H9 (cell line): ENCODE results near the gene FRK. TPM values are rescaled to one million over a fixed set of nuclear protein-coding genes. Genes with fewer than 3 reads are reported as not detected.

Source experiments
- DNase-seq: peaks from one replicate; pipeline ENCODE4 v3.0.0-alpha.2; 2017
- H2AFZ ChIP-seq: one replicate; pipeline ENCODE4 v1.6.1; 2013; ENCODE audit warnings: mild to moderate bottlenecking, low read length, control low read depth, moderate library complexity
- H2AK5ac ChIP-seq: 2 replicates; pipeline ENCODE4 v1.6.1; 2013; ENCODE audit warnings: low read length, control low read depth, mixed read lengths; ENCODE audit not compliant: insufficient read length
- H2BK120ac ChIP-seq: one replicate; pipeline ENCODE4 v1.6.1; 2013; ENCODE audit warnings: low read depth, mild to moderate bottlenecking, low read length, control low read depth, inconsistent platforms; ENCODE audit not compliant: poor library complexity, severe bottlenecking
- H2BK12ac ChIP-seq: 2 replicates; pipeline ENCODE4 v1.6.1; 2013; ENCODE audit warnings: low read length, control low read depth, mixed read lengths, low read depth; ENCODE audit not compliant: insufficient read length
- H2BK15ac ChIP-seq: 2 replicates; pipeline ENCODE4 v1.6.1; 2013; ENCODE audit warnings: low read depth, low read length, control low read depth
- H2BK20ac ChIP-seq: one replicate; pipeline ENCODE4 v1.6.1; 2013; ENCODE audit warnings: low read depth, mild to moderate bottlenecking, low read length, control low read depth, inconsistent platforms; ENCODE audit not compliant: poor library complexity, severe bottlenecking
- H2BK5ac ChIP-seq: 2 replicates; pipeline ENCODE4 v1.6.1; 2013; ENCODE audit warnings: low read length, control low read depth, mixed read lengths; ENCODE audit not compliant: insufficient read length
- H3K14ac ChIP-seq: 2 replicates; pipeline ENCODE4 v1.6.1; 2013; ENCODE audit warnings: low read length, control low read depth; ENCODE audit not compliant: insufficient read depth
- H3K18ac ChIP-seq: 2 replicates; pipeline ENCODE4 v1.6.1; 2013; ENCODE audit warnings: low read depth, mild to moderate bottlenecking, mixed read lengths, low read length, control low read depth; ENCODE audit not compliant: insufficient read length
- H3K23ac ChIP-seq: 2 replicates; pipeline ENCODE4 v1.6.1; 2013; ENCODE audit warnings: low read length, control low read depth, mixed read lengths, low read depth; ENCODE audit not compliant: insufficient read length
- H3K23me2 ChIP-seq: 2 replicates; pipeline ENCODE4 v1.6.1; 2013; ENCODE audit warnings: low read depth, mild to moderate bottlenecking, mixed read lengths, low read length, control low read depth; ENCODE audit not compliant: insufficient read length, poor library complexity, severe bottlenecking
- H3K27ac ChIP-seq: 2 replicates; pipeline ENCODE4 v1.5.1; 2013; ENCODE audit warnings: low read length, control low read depth, mixed read lengths, low read depth; ENCODE audit not compliant: insufficient read length
- H3K27me3 ChIP-seq: 2 replicates; pipeline ENCODE4 v1.6.1; 2013; ENCODE audit warnings: low read length, control low read depth, inconsistent platforms; ENCODE audit not compliant: insufficient read depth
- H3K4ac ChIP-seq: 2 replicates; pipeline ENCODE4 v1.6.1; 2013; ENCODE audit warnings: low read depth, mild to moderate bottlenecking, control low read depth, inconsistent platforms, low read length, moderate library complexity
- H3K4me1 ChIP-seq: 2 replicates; pipeline ENCODE4 v1.6.1; 2013; ENCODE audit warnings: low read length, control low read depth, inconsistent platforms; ENCODE audit not compliant: insufficient read depth
- H3K4me2 ChIP-seq: 2 replicates; pipeline ENCODE4 v1.6.1; 2013; ENCODE audit warnings: low read length, control low read depth, mixed read lengths; ENCODE audit not compliant: insufficient read length, insufficient read depth
- H3K56ac ChIP-seq: 2 replicates; pipeline ENCODE4 v1.6.1; 2013; ENCODE audit warnings: low read depth, mild to moderate bottlenecking, mixed read lengths, low read length, control low read depth; ENCODE audit not compliant: insufficient read length
- H3K79me1 ChIP-seq: 2 replicates; pipeline ENCODE4 v1.6.1; 2013; ENCODE audit warnings: low read depth, mild to moderate bottlenecking, moderate library complexity, low read length, control low read depth, inconsistent platforms; ENCODE audit not compliant: insufficient read depth, poor library complexity, severe bottlenecking
- H3K79me2 ChIP-seq: 2 replicates; pipeline ENCODE4 v1.6.1; 2013; ENCODE audit warnings: low read length, control low read depth, inconsistent platforms; ENCODE audit not compliant: insufficient read depth
- H3K9ac ChIP-seq: 2 replicates; pipeline ENCODE4 v1.6.1; 2013; ENCODE audit warnings: low read length, control low read depth, mixed read lengths; ENCODE audit not compliant: insufficient read length; ENCODE audit errors: extremely low read depth
- H3K9me3 ChIP-seq: one replicate; pipeline ENCODE4 v1.6.1; 2013; ENCODE audit warnings: low read depth, low read length, inconsistent platforms; ENCODE audit not compliant: control insufficient read depth
- H3T11ph ChIP-seq: one replicate; pipeline ENCODE4 v1.6.1; 2013; ENCODE audit warnings: mild to moderate bottlenecking, low read length, control low read depth, inconsistent platforms
- H4K20me1 ChIP-seq: one replicate; pipeline ENCODE4 v1.6.1; 2013; ENCODE audit not compliant: control insufficient read depth, insufficient read length, insufficient read depth
- H4K5ac ChIP-seq: 2 replicates; pipeline ENCODE4 v1.6.1; 2013; ENCODE audit warnings: low read depth, mild to moderate bottlenecking, mixed read lengths, low read length, control low read depth; ENCODE audit not compliant: insufficient read length
- H4K8ac ChIP-seq: replicated peaks from 2 replicates; pipeline ENCODE4 v1.6.1; 2013; ENCODE audit warnings: low read length, control low read depth, mixed read lengths, low read depth; ENCODE audit not compliant: insufficient read length
- H4K91ac ChIP-seq: 2 replicates; pipeline ENCODE4 v1.6.1; 2013; ENCODE audit warnings: low read depth, mild to moderate bottlenecking, moderate library complexity, mixed read lengths, low read length, control low read depth; ENCODE audit not compliant: insufficient read length
- H3K27ac Mint-ChIP-seq, 3 experiments: 2 replicates in 2 of 3; 3 replicates in 1 of 3; pipeline ENCODE4 v1.8.0; 2020 to 2021; ENCODE audit warnings: mixed read lengths in 3 of 3, mild to moderate bottlenecking in 1 of 3, moderate library complexity in 1 of 3
- H3K27me3 Mint-ChIP-seq: 2 replicates; pipeline ENCODE4 v1.8.0; 2021; ENCODE audit warnings: low read depth, mild to moderate bottlenecking, moderate library complexity, mixed read lengths
- H3K36me3 Mint-ChIP-seq, 3 experiments: 2 replicates in 2 of 3; 3 replicates in 1 of 3; pipeline ENCODE4 v1.8.0; 2020 to 2021; ENCODE audit warnings: low read depth in 3 of 3, mixed read lengths in 3 of 3; ENCODE audit not compliant: insufficient read depth in 1 of 3
- H3K4me1 Mint-ChIP-seq, 2 experiments: 2 replicates each; pipeline ENCODE4 v1.8.0; 2020; ENCODE audit warnings: mixed read lengths in 2 of 2
- H3K4me3 Mint-ChIP-seq, 2 experiments: 2 replicates in 1 of 2; 3 replicates in 1 of 2; pipeline ENCODE4 v1.8.0; 2020 to 2021; ENCODE audit warnings: mild to moderate bottlenecking in 2 of 2, mixed read lengths in 2 of 2, moderate library complexity in 1 of 2
- H3K9me3 Mint-ChIP-seq, 2 experiments: 2 replicates in 1 of 2; 3 replicates in 1 of 2; pipeline ENCODE4 v1.8.0; 2020; ENCODE audit warnings: mild to moderate bottlenecking in 2 of 2, mixed read lengths in 2 of 2, moderate library complexity in 1 of 2
- total RNA-seq: library from RNA; stranded (reverse); gene quantifications from 2 replicates; pipeline ENCODE4 v1.2.1, GENCODE V29; 2021
- TF ChIP-seq, protein P1 (sequence below): fragments of 200-600 bp; sonication (generic); conservative IDR thresholded peaks from 3 replicates; pipeline ENCODE4 v1.8.0; 2021; ENCODE audit warnings: antibody characterized with exemption, mild to moderate bottlenecking

FRK gene
- total RNA-seq, 1 experiment from 2014 or later, result 0.15 TPM

- Histone ChIP-seq H3K27me3 (no peaks in the 10 kb centered on the region), H2BK5ac (no peak overlapping the region), H2BK120ac (no peak overlapping the region), H4K91ac (no peak overlapping the region), H3K56ac (no peak overlapping the region), H3K4ac (no peak overlapping the region), H3K18ac (no peak overlapping the region), H3K9me3 (no peaks in the 10 kb centered on the region), H3K23ac (no peak overlapping the region), H3K27ac (no peak overlapping the region), H2BK12ac (no peak overlapping the region), H2AFZ (no peak overlapping the region), H3K4me2 (no peak overlapping the region), H2BK15ac (no peak overlapping the region), H2BK20ac (no peak overlapping the region), H3K9ac (no peak overlapping the region), H4K5ac (no peak overlapping the region), H3K79me2 (no peaks in the 10 kb centered on the region), H3T11ph (no peak overlapping the region), H3K79me1 (no peaks in the 10 kb centered on the region), H2AK5ac (no peak overlapping the region), H3K4me1 (no peaks in the 10 kb centered on the region), H4K20me1 (no peaks in the 10 kb centered on the region), H4K8ac (no peak overlapping the region), H3K23me2 (no peaks in the 10 kb centered on the region), H3K14ac (no peak overlapping the region)
- H3K27me3 Mint-ChIP-seq, result no peaks in the 10 kb centered on the region
- TF ChIP-seq, protein P1, sequence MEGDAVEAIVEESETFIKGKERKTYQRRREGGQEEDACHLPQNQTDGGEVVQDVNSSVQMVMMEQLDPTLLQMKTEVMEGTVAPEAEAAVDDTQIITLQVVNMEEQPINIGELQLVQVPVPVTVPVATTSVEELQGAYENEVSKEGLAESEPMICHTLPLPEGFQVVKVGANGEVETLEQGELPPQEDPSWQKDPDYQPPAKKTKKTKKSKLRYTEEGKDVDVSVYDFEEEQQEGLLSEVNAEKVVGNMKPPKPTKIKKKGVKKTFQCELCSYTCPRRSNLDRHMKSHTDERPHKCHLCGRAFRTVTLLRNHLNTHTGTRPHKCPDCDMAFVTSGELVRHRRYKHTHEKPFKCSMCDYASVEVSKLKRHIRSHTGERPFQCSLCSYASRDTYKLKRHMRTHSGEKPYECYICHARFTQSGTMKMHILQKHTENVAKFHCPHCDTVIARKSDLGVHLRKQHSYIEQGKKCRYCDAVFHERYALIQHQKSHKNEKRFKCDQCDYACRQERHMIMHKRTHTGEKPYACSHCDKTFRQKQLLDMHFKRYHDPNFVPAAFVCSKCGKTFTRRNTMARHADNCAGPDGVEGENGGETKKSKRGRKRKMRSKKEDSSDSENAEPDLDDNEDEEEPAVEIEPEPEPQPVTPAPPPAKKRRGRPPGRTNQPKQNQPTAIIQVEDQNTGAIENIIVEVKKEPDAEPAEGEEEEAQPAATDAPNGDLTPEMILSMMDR, result no peak
- H3K36me3 Mint-ChIP-seq, result no peaks in the 10 kb centered on the region; a peak in 1 of 7 replicates
- no peaks in the 10 kb centered on the region for H3K4me1 Mint-ChIP-seq
- H3K4me3 Mint-ChIP-seq, result no peak overlapping the region
- no peak overlapping the region for H3K27ac Mint-ChIP-seq
- DNase-seq, result no peak
- no peaks in the 10 kb centered on the region for H3K9me3 Mint-ChIP-seq
Observed at GRCh38 chr6:115891111-115891669, 169.5 kb downstream of the FRK start.
